ENCODE measurements around the gene KIF15. TPM values are rescaled to one million over a fixed set of nuclear protein-coding genes. Genes with fewer than 3 reads are reported as not detected.

Gene KIF15
- total RNA-seq = 11.8 and 16.6 TPM in 2 replicates

DNA sequence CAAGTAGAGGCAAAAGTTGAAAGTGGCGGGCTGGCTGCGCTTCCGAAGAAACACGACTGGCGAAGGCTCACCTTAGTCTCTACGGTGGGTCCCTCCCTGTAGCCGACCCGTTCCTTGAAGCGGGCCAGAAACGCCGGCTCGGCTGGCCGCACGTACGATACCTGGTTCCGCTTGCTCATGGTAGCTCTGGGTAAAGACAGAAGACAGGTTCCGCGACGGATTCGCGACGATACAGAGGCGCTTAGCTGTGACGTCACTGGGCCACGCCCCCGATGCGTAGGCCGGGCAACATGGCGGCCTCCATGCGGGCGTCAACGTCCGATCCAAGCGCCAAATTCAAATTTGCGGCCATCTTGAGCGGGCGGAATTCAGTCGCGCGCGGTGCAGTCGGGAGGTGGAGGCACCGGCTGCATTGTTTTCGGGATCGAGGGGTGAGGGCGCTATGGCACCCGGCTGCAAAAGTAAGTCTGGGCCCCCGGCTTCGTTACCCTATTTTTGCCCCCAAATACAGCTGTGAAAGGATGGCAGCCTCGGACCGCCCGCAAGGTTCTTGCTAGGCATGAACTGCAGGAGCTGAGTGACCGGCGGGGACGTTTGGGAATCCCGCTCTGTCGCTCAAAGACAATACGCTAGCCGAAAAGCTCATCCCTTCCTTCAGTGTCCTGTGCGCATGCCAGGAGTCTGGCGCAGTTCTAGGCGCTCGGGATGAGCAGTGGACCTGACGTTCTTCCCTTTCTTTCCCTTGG, at the start of gene KIF15, which contains the start of gene KIAA1143:
Gene KIF15 (plus strand): TSS at position 371 of the 746 bp plus-strand sequence. CDS start 72 bp downstream, at position 443.
Gene KIAA1143 (minus strand): TSS at position 196 of the 746 bp plus-strand sequence. CDS start 17 bp downstream, at position 179.
- peak; percentile 62 for DNase-seq (ENCODE audit: low read depth)
- peak within 1 kb of the TSS; percentile 94 for H3K4me3 ChIP-seq (ENCODE audit: low read depth, low read length)
- TF ChIP-seq, protein P1, sequence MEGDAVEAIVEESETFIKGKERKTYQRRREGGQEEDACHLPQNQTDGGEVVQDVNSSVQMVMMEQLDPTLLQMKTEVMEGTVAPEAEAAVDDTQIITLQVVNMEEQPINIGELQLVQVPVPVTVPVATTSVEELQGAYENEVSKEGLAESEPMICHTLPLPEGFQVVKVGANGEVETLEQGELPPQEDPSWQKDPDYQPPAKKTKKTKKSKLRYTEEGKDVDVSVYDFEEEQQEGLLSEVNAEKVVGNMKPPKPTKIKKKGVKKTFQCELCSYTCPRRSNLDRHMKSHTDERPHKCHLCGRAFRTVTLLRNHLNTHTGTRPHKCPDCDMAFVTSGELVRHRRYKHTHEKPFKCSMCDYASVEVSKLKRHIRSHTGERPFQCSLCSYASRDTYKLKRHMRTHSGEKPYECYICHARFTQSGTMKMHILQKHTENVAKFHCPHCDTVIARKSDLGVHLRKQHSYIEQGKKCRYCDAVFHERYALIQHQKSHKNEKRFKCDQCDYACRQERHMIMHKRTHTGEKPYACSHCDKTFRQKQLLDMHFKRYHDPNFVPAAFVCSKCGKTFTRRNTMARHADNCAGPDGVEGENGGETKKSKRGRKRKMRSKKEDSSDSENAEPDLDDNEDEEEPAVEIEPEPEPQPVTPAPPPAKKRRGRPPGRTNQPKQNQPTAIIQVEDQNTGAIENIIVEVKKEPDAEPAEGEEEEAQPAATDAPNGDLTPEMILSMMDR (conservative IDR thresholded peaks at IDR 0.05; ENCODE audit: low read depth, low read length) = no peak

DNA sequence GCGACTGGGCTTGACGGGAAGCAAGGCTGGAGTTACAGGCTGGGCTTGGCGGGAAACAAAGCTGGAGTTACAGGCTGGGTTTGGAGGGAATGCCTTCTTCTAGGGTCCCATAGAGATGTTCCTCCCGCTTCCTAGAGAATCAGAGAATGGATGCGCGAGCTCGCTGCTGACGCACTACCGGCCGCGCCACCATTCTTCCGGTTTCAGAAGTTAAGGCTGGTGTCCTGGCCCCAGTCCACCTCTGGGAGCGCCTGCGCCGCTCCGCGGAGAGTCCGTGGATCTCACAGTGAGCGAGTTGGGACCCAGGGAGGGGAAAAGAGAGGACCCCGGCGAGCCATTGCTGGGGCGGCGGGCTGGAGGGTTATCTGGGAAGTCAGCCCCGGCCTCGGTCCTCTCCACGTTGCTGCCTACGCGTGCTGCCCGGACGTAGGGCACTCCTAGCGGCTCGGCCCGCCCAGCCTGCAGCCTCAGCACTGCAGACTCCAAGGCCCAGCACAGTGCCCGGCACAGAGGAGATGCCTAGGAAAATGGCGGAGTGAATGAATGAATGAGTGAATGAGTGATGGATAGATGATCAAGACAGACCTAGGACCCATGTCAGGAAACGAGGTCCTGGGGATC, 49.0 kb upstream of the KIF15 start, which contains the start of gene ZNF502:
Gene ZNF502 (plus strand): TSS at position 206 of the 621 bp plus-strand sequence. CDS start 7,602 bp downstream, outside the sequence.
- TF ChIP-seq, protein P1 (conservative IDR thresholded peaks at IDR 0.05; ENCODE audit: low read depth, low read length) = peak; percentile 39
- peak within 1 kb of the TSS; percentile 82 for H3K4me3 ChIP-seq (ENCODE audit: low read depth, low read length)
- DNase-seq (ENCODE audit: low read depth) = no peak

DNA sequence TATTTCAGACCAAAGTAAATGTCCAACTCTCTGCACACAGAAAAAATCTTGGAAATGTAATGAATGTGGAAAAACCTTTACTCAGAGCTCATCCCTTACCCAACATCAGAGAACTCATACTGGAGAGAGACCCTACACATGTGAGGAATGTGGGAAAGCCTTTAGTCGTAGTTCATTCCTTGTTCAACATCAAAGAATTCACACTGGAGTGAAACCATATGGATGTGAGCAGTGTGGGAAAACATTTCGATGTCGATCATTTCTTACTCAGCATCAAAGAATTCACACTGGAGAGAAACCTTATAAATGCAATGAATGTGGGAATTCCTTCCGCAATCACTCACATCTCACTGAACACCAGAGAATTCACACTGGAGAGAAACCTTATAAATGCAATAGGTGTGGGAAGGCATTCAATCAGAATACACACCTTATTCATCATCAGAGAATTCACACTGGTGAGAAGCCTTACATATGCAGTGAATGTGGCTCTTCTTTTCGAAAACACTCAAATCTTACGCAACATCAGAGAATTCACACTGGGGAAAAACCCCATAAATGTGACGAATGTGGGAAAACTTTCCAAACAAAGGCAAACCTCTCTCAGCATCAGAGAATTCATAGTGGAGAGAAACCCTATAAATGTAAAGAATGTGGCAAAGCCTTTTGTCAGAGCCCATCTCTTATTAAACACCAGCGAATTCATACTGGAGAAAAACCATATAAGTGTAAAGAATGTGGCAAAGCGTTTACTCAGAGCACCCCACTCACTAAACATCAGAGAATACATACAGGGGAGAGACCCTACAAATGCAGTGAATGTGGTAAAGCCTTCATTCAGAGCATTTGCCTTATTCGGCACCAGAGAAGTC, 40.1 kb upstream of the KIF15 start:
- TF ChIP-seq, protein P1 (conservative IDR thresholded peaks at IDR 0.05; ENCODE audit: low read depth, low read length) = no peak
- no peak for DNase-seq (ENCODE audit: low read depth)

DNA sequence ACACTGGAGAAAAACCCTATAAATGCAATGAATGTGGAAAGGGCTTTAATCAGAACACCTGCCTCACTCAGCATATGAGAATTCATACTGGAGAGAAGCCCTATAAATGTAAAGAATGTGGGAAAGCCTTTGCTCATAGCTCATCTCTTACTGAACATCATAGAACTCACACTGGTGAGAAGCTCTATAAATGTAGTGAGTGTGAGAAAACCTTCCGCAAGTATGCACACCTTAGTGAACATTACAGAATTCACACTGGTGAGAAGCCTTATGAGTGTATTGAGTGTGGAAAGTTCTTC, 39.5 kb upstream of the KIF15 start:
- TF ChIP-seq, protein P1 (conservative IDR thresholded peaks at IDR 0.05; ENCODE audit: low read depth, low read length) = no peak
- H3K4me3 ChIP-seq (ENCODE audit: low read depth, low read length) = no peak overlapping the region
- DNase-seq (ENCODE audit: low read depth) = no peak

More for the DNA sequence above, 40.1 kb upstream of the KIF15 start:
- H3K4me3 ChIP-seq (ENCODE audit: low read depth, low read length) = no peak overlapping the region

DNA sequence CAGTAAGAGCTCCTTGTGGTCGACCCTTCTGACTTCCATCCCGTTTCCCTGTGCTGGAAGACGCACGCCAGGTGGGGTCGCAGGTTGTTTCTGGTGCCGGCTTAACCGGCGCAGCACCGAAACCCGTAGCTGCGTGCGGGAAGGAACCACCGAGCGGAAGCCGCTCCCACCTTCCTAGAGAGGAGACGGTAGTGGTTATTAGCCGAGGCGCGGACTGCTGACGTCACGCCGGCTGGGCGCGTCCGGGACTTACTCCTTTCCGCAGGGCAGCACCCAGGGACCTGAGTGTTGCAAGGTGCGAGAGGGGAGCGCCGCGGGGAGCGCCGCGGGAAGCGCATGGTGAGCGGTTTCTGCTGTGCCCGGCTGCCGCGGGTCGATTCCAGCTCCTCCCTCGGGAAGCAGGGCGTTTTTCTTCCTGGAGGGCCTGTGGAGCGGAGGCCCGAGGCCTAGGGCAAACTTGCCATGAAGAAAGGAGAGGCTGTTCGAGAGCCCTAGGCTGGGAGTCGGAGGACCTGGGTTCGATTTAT, 32.1 kb upstream of the KIF15 start, which contains the start of gene ZNF501:
Gene ZNF501 (plus strand): TSS at position 252 of the 527 bp plus-strand sequence. CDS start 4,787 bp downstream, outside the sequence.
- peak; percentile 37 for DNase-seq (ENCODE audit: low read depth)
- peak within 1 kb of the TSS; percentile 64 for H3K4me3 ChIP-seq (ENCODE audit: low read depth, low read length)
- TF ChIP-seq, protein P1 (conservative IDR thresholded peaks at IDR 0.05; ENCODE audit: low read depth, low read length) = no peak

- no peak overlapping the region for H3K4me3 ChIP-seq (ENCODE audit: low read depth, low read length)
- TF ChIP-seq, protein P1 (conservative IDR thresholded peaks at IDR 0.05; ENCODE audit: low read depth, low read length) = no peak
- no peak for DNase-seq (ENCODE audit: low read depth)
Measured at GRCh38 chr3:44734646-44735168, 26.9 kb upstream of the KIF15 start.
